GM21367 (cell line): ENCODE results near the gene TRAPPC14.

Source experiments
- ATAC-seq: cut with Tn5 transposase; IDR thresholded peaks from one replicate; pipeline ENCODE4 v1.9.1; 2021; ENCODE audit not compliant: unreplicated experiment

TRAPPC14 gene

DNA sequence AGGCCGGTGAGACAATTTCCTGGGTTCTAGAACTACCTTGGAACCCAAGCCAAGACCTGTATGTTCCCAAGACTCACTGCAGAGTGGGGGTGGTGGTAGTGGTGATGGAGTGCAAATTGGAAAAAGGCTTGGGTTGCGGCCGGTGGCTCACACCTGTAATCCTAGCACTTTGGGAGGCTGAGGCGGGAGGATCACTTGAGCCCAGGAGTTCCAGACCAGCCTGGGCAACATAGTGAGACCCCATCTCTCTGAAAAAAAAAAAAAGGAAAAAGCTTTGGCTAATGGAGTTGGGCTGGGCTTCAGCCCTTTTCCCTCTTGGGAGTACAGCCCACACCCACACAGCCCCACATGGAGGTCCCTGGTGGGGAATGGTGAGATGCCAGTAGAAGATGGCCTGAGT, 53.0 kb downstream of the TRAPPC14 start:
- ATAC-seq, result no peak
